Activated CD4-positive, alpha-beta memory T cell treated with anti-CD3 and anti-CD28 coated beads for 36 hours (primary cell): ENCODE data around the gene IRF7. TPM values are rescaled to one million over a fixed set of nuclear protein-coding genes. Genes with fewer than 3 reads are reported as not detected.
A peak's percentile ranks its signal among the peaks of the same experiment; 100 is the strongest.

ENCODE experiments used
- CTCF ChIA-PET: fragments of 350-600 bp; sonication (Branson Sonifier 250); formaldehyde crosslinking; loops from one replicate; lab custom pipeline; 2021; ENCODE audit warnings: antibody characterized with exemption, inconsistent platforms; lab: Charles Lee
- POLR2A ChIA-PET: fragments of 350-600 bp; sonication (Branson Sonifier 250); formaldehyde crosslinking; loops from one replicate; lab custom pipeline; 2021; ENCODE audit warnings: antibody characterized with exemption; lab: Charles Lee
- DNase-seq: peaks from one replicate; pipeline ENCODE4 v3.0.0-alpha.2; 2020
- H3K27ac Mint-ChIP-seq: one replicate; pipeline ENCODE4 v1.8.0; 2021; ENCODE audit warnings: mixed read lengths
- H3K27me3 Mint-ChIP-seq: one replicate; pipeline ENCODE4 v1.8.0; 2021; ENCODE audit warnings: mixed read lengths
- H3K36me3 Mint-ChIP-seq: one replicate; pipeline ENCODE4 v1.8.0; 2021; ENCODE audit warnings: mixed read lengths
- H3K4me1 Mint-ChIP-seq: one replicate; pipeline ENCODE4 v1.8.0; 2021; ENCODE audit warnings: low read depth, mixed read lengths
- H3K4me3 Mint-ChIP-seq: one replicate; pipeline ENCODE4 v1.8.0; 2021; ENCODE audit warnings: mild to moderate bottlenecking, mixed read lengths
- H3K9me3 Mint-ChIP-seq: one replicate; pipeline ENCODE4 v1.8.0; 2021; ENCODE audit warnings: mixed read lengths
- intact Hi-C: fragments of 100-400 bp; cut with micrococcal nuclease; formaldehyde crosslinking; loops from one replicate; pipeline ENCODE4 v1.15.1; 2023
- total RNA-seq, 2 experiments: library from RNA; stranded (reverse); gene quantifications; one replicate each; pipeline ENCODE4 v1.2.3, GENCODE V29; 2021

The IRF7 gene
- total RNA-seq, 2 experiments from 2014 or later, result 79.9 to 80.7 TPM

- H3K9me3 Mint-ChIP-seq, result no peaks in the 10 kb centered on the region
- no peaks in the 10 kb centered on the region for H3K27me3 Mint-ChIP-seq
- peaks cover 2% of the 10 kb centered on the region for H3K36me3 Mint-ChIP-seq
- no peak for DNase-seq
- H3K4me1 Mint-ChIP-seq, result peaks cover 10% of the 10 kb centered on the region
- ChIA-PET CTCF (interaction anchor here (2.1 kb wide), 1 partner anchor 15 kb away, joined by 6 read pairs; no protein-coding TSS in a partner anchor), POLR2A (interaction anchor here (1.3 kb wide), 1 partner anchor 18 kb away, joined by 3 read pairs; no protein-coding TSS in a partner anchor)
- peak overlapping the region; percentile 75 for H3K4me3 Mint-ChIP-seq
- H3K27ac Mint-ChIP-seq, result peak overlapping the region; percentile 58
- intact Hi-C loops, result loop anchor here (2.0 to 5.0 kb wide), 2 partner anchors 33 to 228 kb away; partner anchors contain the start of genes LRRC56 and SLC25A22
Observed at GRCh38 chr11:569158-569885, 46.4 kb downstream of the IRF7 start.

GRCh38 chr11:568306-569157 lies 47.2 kb downstream of the IRF7 start:
- Mint-ChIP-seq H3K27me3 (no peaks in the 10 kb centered on the region), H3K27ac (peak overlapping the region; percentile 58), H3K9me3 (no peaks in the 10 kb centered on the region), H3K36me3 (peaks cover 4% of the 10 kb centered on the region), H3K4me3 (peak overlapping the region; percentile 75), H3K4me1 (peaks cover 5% of the 10 kb centered on the region)
- DNase-seq, result peak; percentile 95
- intact Hi-C loops, result loop anchor here (1.0 to 5.0 kb wide), 3 partner anchors 8 to 229 kb away; partner anchors contain the start of genes LMNTD2, LRRC56, RASSF7 and SLC25A22
- POLR2A ChIA-PET, result interaction anchor here (1.3 kb wide), 1 partner anchor 19 kb away, joined by 3 read pairs; no protein-coding TSS in a partner anchor
- CTCF ChIA-PET, result interaction anchor here (2.1 kb wide), 1 partner anchor 14 kb away, joined by 6 read pairs; no protein-coding TSS in a partner anchor

GRCh38 chr11:567629-568292 lies 48.0 kb downstream of the IRF7 start:
- POLR2A ChIA-PET, result no interaction called here
- no peaks in the 10 kb centered on the region for H3K9me3 Mint-ChIP-seq
- CTCF ChIA-PET, result interaction anchor here (1.2 to 2.1 kb wide), 2 partner anchors 13 to 49 kb away, joined by 4 to 6 read pairs; no protein-coding TSS in a partner anchor
- intact Hi-C loops, result loop anchor here (1.0 to 5.0 kb wide), 3 partner anchors 7 to 230 kb away; partner anchors contain the start of genes LMNTD2, LRRC56, RASSF7 and SLC25A22
- no peak for DNase-seq
- H3K4me3 Mint-ChIP-seq, result peak overlapping the region; percentile 82
- no peaks in the 10 kb centered on the region for H3K27me3 Mint-ChIP-seq
- peaks cover 5% of the 10 kb centered on the region for H3K4me1 Mint-ChIP-seq
- H3K27ac Mint-ChIP-seq, result peak overlapping the region; percentile 33
- peaks cover 4% of the 10 kb centered on the region for H3K36me3 Mint-ChIP-seq

GRCh38 chr11:567011-567628 lies 48.6 kb downstream of the IRF7 start:
- H3K27ac Mint-ChIP-seq, result no peak overlapping the region
- intact Hi-C loops, result loop anchor here (5.0 kb wide), 1 partner anchor 230 kb away; the partner anchor contains the start of gene SLC25A22
- H3K4me3 Mint-ChIP-seq, result peak overlapping the region; percentile 82
- peaks cover 4% of the 10 kb centered on the region for H3K36me3 Mint-ChIP-seq
- CTCF ChIA-PET, result interaction anchor here (1.2 to 2.1 kb wide), 3 partner anchors 13 to 159 kb away, joined by 4 to 6 read pairs (median 4); no protein-coding TSS in a partner anchor
- H3K27me3 Mint-ChIP-seq, result no peaks in the 10 kb centered on the region
- H3K9me3 Mint-ChIP-seq, result no peaks in the 10 kb centered on the region
- DNase-seq, result no peak
- H3K4me1 Mint-ChIP-seq, result peaks cover 5% of the 10 kb centered on the region
- POLR2A ChIA-PET, result interaction anchor here (1.0 to 2.4 kb wide), 2 partner anchors 9 to 10 kb away, joined by 4 to 6 read pairs; partner anchors contain the start of gene PHRF1

DNA sequence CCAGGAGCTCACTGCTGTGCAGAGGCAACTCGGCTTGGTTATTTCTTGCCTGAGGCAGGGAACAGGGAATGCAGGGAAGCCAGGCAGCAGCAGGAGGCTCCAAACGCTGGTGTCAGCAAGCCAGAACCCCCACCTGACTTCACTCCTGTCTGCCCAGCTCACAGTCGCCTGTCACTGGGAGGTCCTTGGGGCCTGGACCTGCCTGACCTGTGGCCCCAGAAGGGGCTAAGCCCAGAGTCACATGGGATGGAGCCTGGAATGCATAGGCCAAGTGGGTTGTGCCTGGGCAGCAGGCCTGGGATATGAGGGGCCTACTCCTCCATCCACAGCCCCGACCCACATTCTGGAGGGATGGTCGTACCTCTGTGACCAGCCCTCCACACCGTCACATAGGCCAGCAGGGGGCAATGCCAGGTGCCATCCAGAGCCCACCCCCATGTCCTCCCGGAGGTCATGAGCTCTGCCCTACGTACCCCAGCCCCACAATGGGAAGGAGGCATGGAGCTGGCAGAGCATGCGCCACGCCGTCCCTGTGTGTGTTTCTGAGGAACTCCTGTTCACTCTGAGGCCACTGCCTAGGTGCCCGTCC lies 49.7 kb downstream of the IRF7 start:
- intact Hi-C loops, result loop anchor here (5.0 kb wide), 1 partner anchor 231 kb away; the partner anchor contains the start of gene SLC25A22

GRCh38 chr11:563812-564578 lies 51.8 kb downstream of the IRF7 start:
- DNase-seq, result no peak
- H3K9me3 Mint-ChIP-seq, result no peaks in the 10 kb centered on the region
- no peaks in the 10 kb centered on the region for H3K27me3 Mint-ChIP-seq
- CTCF ChIA-PET, result interaction anchor here (1.0 to 1.6 kb wide), 4 partner anchors 9 to 159 kb away, joined by 3 to 9 read pairs (median 4); no protein-coding TSS in a partner anchor
- POLR2A ChIA-PET, result interaction anchor here (1.1 kb wide), 1 partner anchor 12 kb away, joined by 4 read pairs; the partner anchor contains the start of gene PHRF1
- H3K36me3 Mint-ChIP-seq, result peaks cover 4% of the 10 kb centered on the region
- no peak overlapping the region for H3K27ac Mint-ChIP-seq
- no peak overlapping the region for H3K4me3 Mint-ChIP-seq
- intact Hi-C loops, result no loop called here
- peaks cover 14% of the 10 kb centered on the region for H3K4me1 Mint-ChIP-seq

More for the DNA sequence above, 49.7 kb downstream of the IRF7 start:
- Mint-ChIP-seq H3K9me3 (no peaks in the 10 kb centered on the region), H3K4me3 (no peak overlapping the region), H3K27me3 (no peaks in the 10 kb centered on the region), H3K36me3 (peaks cover 4% of the 10 kb centered on the region), H3K4me1 (peaks cover 10% of the 10 kb centered on the region), H3K27ac (no peak overlapping the region)
- no peak for DNase-seq
- ChIA-PET CTCF (interaction anchor here (0.8 to 1.6 kb wide), 3 partner anchors 11 to 160 kb away, joined by 4 to 10 read pairs (median 5); no protein-coding TSS in a partner anchor), POLR2A (interaction anchor here (1.0 to 2.4 kb wide), 2 partner anchors 10 to 11 kb away, joined by 4 to 6 read pairs; partner anchors contain the start of gene PHRF1)

GRCh38 chr11:563066-563811 lies 52.5 kb downstream of the IRF7 start:
- intact Hi-C loops, result no loop called here

More at GRCh38 chr11:563066-563811, 52.5 kb downstream of the IRF7 start:
- no peaks in the 10 kb centered on the region for H3K27me3 Mint-ChIP-seq
- DNase-seq, result no peak
- H3K36me3 Mint-ChIP-seq, result peaks cover 4% of the 10 kb centered on the region
- no peak overlapping the region for H3K27ac Mint-ChIP-seq
- CTCF ChIA-PET, result interaction anchor here (1.1 to 1.6 kb wide), 2 partner anchors 9 to 44 kb away, joined by 3 to 9 read pairs; no protein-coding TSS in a partner anchor
- H3K9me3 Mint-ChIP-seq, result no peaks in the 10 kb centered on the region
- peaks cover 14% of the 10 kb centered on the region for H3K4me1 Mint-ChIP-seq
- POLR2A ChIA-PET, result interaction anchor here (1.1 kb wide), 1 partner anchor 13 kb away, joined by 4 read pairs; the partner anchor contains the start of gene PHRF1
- no peak overlapping the region for H3K4me3 Mint-ChIP-seq
